Measurements from ENCODE around the gene CXCR5.

- TF ChIP-seq POLR2AphosphoS5 (IDR thresholded peaks at IDR 0.05) (no peak), EP300 (IDR thresholded peaks at IDR 0.05; ENCODE audit: low read depth) (no peak), POLR2A (IDR thresholded peaks at IDR 0.05) (no peak)
- TF ChIP-seq, protein P1, sequence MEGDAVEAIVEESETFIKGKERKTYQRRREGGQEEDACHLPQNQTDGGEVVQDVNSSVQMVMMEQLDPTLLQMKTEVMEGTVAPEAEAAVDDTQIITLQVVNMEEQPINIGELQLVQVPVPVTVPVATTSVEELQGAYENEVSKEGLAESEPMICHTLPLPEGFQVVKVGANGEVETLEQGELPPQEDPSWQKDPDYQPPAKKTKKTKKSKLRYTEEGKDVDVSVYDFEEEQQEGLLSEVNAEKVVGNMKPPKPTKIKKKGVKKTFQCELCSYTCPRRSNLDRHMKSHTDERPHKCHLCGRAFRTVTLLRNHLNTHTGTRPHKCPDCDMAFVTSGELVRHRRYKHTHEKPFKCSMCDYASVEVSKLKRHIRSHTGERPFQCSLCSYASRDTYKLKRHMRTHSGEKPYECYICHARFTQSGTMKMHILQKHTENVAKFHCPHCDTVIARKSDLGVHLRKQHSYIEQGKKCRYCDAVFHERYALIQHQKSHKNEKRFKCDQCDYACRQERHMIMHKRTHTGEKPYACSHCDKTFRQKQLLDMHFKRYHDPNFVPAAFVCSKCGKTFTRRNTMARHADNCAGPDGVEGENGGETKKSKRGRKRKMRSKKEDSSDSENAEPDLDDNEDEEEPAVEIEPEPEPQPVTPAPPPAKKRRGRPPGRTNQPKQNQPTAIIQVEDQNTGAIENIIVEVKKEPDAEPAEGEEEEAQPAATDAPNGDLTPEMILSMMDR (IDR thresholded peaks at IDR 0.05), result no peak
These were observed 33.9 kb upstream of the CXCR5 start for GRCh38 chr11:118849825-118850224.
